K562 (cell line): ENCODE results near the gene ULBP1.
"Not testable (repeated sequence)": the region's sequence is repeated elsewhere in the genome, so short reads cannot be mapped to it uniquely, and the experiment has no call there.

Experiments
- BHLHE40 ChIP-seq: IDR thresholded peaks from 2 replicates; pipeline ENCODE4 v1.6.1; 2011; ENCODE audit warnings: low read length, improper control_type of control experiment
- CREM ChIP-seq: IDR thresholded peaks from 2 replicates; pipeline ENCODE4 v1.6.1; 2014; ENCODE audit warnings: antibody characterized with exemption, low read depth
- EP300 ChIP-seq: IDR thresholded peaks from 2 replicates; pipeline ENCODE4 v1.6.1; 2012; ENCODE audit warnings: low read length, improper control_type of control experiment
- MAX ChIP-seq: sonication (generic); formaldehyde crosslinking; IDR thresholded peaks from 2 replicates; pipeline ENCODE4 v1.9.0; 2022; ENCODE audit warnings: mild to moderate bottlenecking, missing genetic modification reagents
- MYBL2 ChIP-seq, 2 experiments: fragments of 450-650 bp in 1 of 2; sonication (generic) in 1 of 2; formaldehyde crosslinking in 1 of 2; IDR thresholded peaks; 2 replicates each; pipeline versions ENCODE4 v1.6.1 to v1.8.1; 2017 to 2022; ENCODE audit warnings: borderline replicate concordance in 1 of 2, inconsistent platforms in 1 of 2, low read depth in 1 of 2, mild to moderate bottlenecking in 1 of 2, missing genetic modification reagents in 1 of 2, moderate library complexity in 1 of 2
- MYC ChIP-seq, 2 experiments: fragments of 250-450 bp in 1 of 2; sonication (Bioruptor Pico) in 1 of 2; IDR thresholded peaks; 2 replicates each; pipeline versions ENCODE4 v1.5.1 to v1.6.1; 2012 to 2021; ENCODE audit warnings: low read depth in 2 of 2, borderline replicate concordance in 1 of 2, improper control_type of control experiment in 1 of 2, low read length in 1 of 2, mild to moderate bottlenecking in 1 of 2, moderate library complexity in 1 of 2
- NCOA1 ChIP-seq: fragments of 450-650 bp; IDR thresholded peaks from 2 replicates; pipeline ENCODE4 v1.6.1; 2016; ENCODE audit warnings: low read depth
- NFIC ChIP-seq: fragments of 450-650 bp; IDR thresholded peaks from 2 replicates; pipeline ENCODE4 v1.6.1; 2017; ENCODE audit warnings: mild to moderate bottlenecking, inconsistent platforms
- TAF7 ChIP-seq: fragments of 450-650 bp; IDR thresholded peaks from 2 replicates; pipeline ENCODE4 v1.6.1; 2016; ENCODE audit warnings: missing genetic modification characterization, missing compliant biosample characterization
- ZNF140 ChIP-seq: fragments of 250-450 bp; sonication (Bioruptor Pico); IDR thresholded peaks from 2 replicates; pipeline ENCODE4 v1.8.0; 2021; ENCODE audit warnings: moderate library complexity, mild to moderate bottlenecking, inconsistent platforms
- ZNF324 ChIP-seq: fragments of 250-450 bp; sonication (Bioruptor Pico); IDR thresholded peaks from 2 replicates; pipeline ENCODE4 v1.4.0; 2020; ENCODE audit warnings: mild to moderate bottlenecking
- TF ChIP-seq, protein P1 (sequence below), 3 experiments: IDR thresholded peaks in 2 of 3; conservative IDR thresholded peaks in 1 of 3; 2 replicates each; pipeline ENCODE4 v1.5.1; 2011 to 2012; ENCODE audit warnings: low read length in 3 of 3, mild to moderate bottlenecking in 3 of 3, control low read depth in 2 of 3, improper control_type of control experiment in 1 of 3, inconsistent platforms in 1 of 3, low read depth in 1 of 3, mixed read lengths in 1 of 3, moderate library complexity in 1 of 3; ENCODE audit not compliant: insufficient read depth in 2 of 3
- TF ChIP-seq, protein P2 (sequence below): sonication (generic); formaldehyde crosslinking; IDR thresholded peaks from 2 replicates; pipeline ENCODE4 v1.8.1; 2022; ENCODE audit warnings: missing genetic modification reagents

DNA sequence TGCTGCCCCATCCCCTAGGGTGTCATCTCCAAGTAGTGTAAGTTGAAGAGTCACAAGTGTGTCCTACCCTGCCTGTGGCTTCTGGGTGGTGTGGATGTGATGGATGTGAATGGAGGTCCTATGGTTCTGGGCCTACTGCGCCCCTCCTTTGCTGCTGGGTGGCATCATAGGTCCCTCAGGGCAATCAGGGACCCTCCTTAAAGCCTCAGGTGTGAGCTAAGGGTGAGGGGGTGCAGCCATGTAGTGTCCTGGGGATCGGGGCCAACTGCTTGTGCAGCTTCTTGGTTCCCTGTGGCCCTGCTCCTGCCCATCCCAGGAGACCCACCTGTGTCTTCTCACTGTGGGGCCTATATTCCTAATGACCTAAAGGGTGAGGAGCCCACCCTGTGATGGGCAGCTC, 2.6 kb downstream of the ULBP1 start:
- TF ChIP-seq MYBL2 (IDR thresholded peaks at IDR 0.05; ENCODE audit: low read depth); MYBL2 (CRISPR knock-in tag; IDR thresholded peaks at IDR 0.05; ENCODE audit: borderline replicate concordance); MAX (CRISPR knock-in tag); ZNF140 (CRISPR knock-in tag); NCOA1; ZNF324 (CRISPR knock-in tag); TAF7 (tag); MYC (IDR thresholded peaks at IDR 0.05; ENCODE audit: low read depth, low read length); MYC (CRISPR knock-in tag; IDR thresholded peaks at IDR 0.05; ENCODE audit: borderline replicate concordance, low read depth); CREM; BHLHE40; EP300; NFIC: not testable (repeated sequence)
- TF ChIP-seq, protein P1, sequence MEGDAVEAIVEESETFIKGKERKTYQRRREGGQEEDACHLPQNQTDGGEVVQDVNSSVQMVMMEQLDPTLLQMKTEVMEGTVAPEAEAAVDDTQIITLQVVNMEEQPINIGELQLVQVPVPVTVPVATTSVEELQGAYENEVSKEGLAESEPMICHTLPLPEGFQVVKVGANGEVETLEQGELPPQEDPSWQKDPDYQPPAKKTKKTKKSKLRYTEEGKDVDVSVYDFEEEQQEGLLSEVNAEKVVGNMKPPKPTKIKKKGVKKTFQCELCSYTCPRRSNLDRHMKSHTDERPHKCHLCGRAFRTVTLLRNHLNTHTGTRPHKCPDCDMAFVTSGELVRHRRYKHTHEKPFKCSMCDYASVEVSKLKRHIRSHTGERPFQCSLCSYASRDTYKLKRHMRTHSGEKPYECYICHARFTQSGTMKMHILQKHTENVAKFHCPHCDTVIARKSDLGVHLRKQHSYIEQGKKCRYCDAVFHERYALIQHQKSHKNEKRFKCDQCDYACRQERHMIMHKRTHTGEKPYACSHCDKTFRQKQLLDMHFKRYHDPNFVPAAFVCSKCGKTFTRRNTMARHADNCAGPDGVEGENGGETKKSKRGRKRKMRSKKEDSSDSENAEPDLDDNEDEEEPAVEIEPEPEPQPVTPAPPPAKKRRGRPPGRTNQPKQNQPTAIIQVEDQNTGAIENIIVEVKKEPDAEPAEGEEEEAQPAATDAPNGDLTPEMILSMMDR (IDR thresholded peaks at IDR 0.05 in 2 of 3, conservative IDR thresholded peaks at IDR 0.05 in 1 of 3; ENCODE audit: insufficient read depth in 2 of 3, low read depth in 1 of 3, low read length in 3 of 3): not testable (repeated sequence)
- TF ChIP-seq, protein P2, sequence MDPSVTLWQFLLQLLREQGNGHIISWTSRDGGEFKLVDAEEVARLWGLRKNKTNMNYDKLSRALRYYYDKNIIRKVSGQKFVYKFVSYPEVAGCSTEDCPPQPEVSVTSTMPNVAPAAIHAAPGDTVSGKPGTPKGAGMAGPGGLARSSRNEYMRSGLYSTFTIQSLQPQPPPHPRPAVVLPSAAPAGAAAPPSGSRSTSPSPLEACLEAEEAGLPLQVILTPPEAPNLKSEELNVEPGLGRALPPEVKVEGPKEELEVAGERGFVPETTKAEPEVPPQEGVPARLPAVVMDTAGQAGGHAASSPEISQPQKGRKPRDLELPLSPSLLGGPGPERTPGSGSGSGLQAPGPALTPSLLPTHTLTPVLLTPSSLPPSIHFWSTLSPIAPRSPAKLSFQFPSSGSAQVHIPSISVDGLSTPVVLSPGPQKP (CRISPR knock-in tag): not testable (repeated sequence)
